Measurements from ENCODE around the gene CACNA2D3.

The CACNA2D3 gene

GRCh38 chr3:54663501-54664011 is 541.2 kb downstream of the CACNA2D3 start:
- FAIRE-seq (no peak), DNase-seq (ENCODE audit: insufficient read length, low spot score) (no peak)
- no peak for TF ChIP-seq CTCF (IDR thresholded peaks at IDR 0.05; ENCODE audit: insufficient read depth, missing control alignments)

- DNase-seq (ENCODE audit: insufficient read length, low spot score) (no peak), FAIRE-seq (no peak)
- TF ChIP-seq CTCF (IDR thresholded peaks at IDR 0.05; ENCODE audit: insufficient read depth, missing control alignments), result no peak
These were observed 542.8 kb downstream of the CACNA2D3 start for GRCh38 chr3:54665016-54665600.

- FAIRE-seq (no peak), DNase-seq (ENCODE audit: insufficient read length, low spot score) (no peak)
- no peak for TF ChIP-seq CTCF (IDR thresholded peaks at IDR 0.05; ENCODE audit: insufficient read depth, missing control alignments)
These were observed 545.9 kb downstream of the CACNA2D3 start for GRCh38 chr3:54668236-54668635.

- no peak for DNase-seq (ENCODE audit: insufficient read length, low spot score)
- TF ChIP-seq CTCF (IDR thresholded peaks at IDR 0.05; ENCODE audit: insufficient read depth, missing control alignments), result peak; percentile 12
- no peak for FAIRE-seq
These were observed 548.0 kb downstream of the CACNA2D3 start for GRCh38 chr3:54670201-54671000.

- DNase-seq (ENCODE audit: insufficient read length, low spot score), result no peak
- TF ChIP-seq CTCF (IDR thresholded peaks at IDR 0.05; ENCODE audit: insufficient read depth, missing control alignments), result no peak
- FAIRE-seq, result no peak
These were observed 549.2 kb downstream of the CACNA2D3 start for GRCh38 chr3:54671511-54671910.

GRCh38 chr3:54676087-54676486 is 553.7 kb downstream of the CACNA2D3 start:
- FAIRE-seq (no peak), DNase-seq (ENCODE audit: insufficient read length, low spot score) (no peak)
- TF ChIP-seq CTCF (IDR thresholded peaks at IDR 0.05; ENCODE audit: insufficient read depth, missing control alignments), result no peak

- no peak for FAIRE-seq
- no peak for DNase-seq (ENCODE audit: insufficient read length, low spot score)
- TF ChIP-seq CTCF (IDR thresholded peaks at IDR 0.05; ENCODE audit: insufficient read depth, missing control alignments), result no peak
These were observed 559.4 kb downstream of the CACNA2D3 start for GRCh38 chr3:54681706-54682105.

All from D721Med (cell line).